NB4 (cell line): Measurements from ENCODE around the gene MRPS30.
A peak's percentile ranks its signal among the peaks of the same experiment; 100 is the strongest.

Source experiments
- DNase-seq: peaks from one replicate; pipeline ENCODE4 v3.0.0; 2010; ENCODE audit warnings: low read depth
- H3K4me3 ChIP-seq: one replicate; pipeline ENCODE4 v1.5.1; 2011; ENCODE audit warnings: mild to moderate bottlenecking, low read depth, low read length, moderate library complexity
- MYC ChIP-seq: IDR thresholded peaks from 2 replicates; pipeline ENCODE4 v1.6.1; 2011; ENCODE audit warnings: low read depth, low read length
- POLR2A ChIP-seq: IDR thresholded peaks from 2 replicates; pipeline ENCODE4 v1.6.1; 2011; ENCODE audit warnings: mild to moderate bottlenecking; ENCODE audit not compliant: insufficient read length; ENCODE audit errors: extremely low read depth
- TF ChIP-seq, protein P1 (sequence below): IDR thresholded peaks from one replicate; pipeline ENCODE4 v1.5.1; 2012; ENCODE audit warnings: low read depth, low read length
- TF ChIP-seq, protein P2 (sequence below): IDR thresholded peaks from 2 replicates; pipeline ENCODE4 v1.6.1; 2011; ENCODE audit warnings: low read depth, low read length

MRPS30 gene

DNA sequence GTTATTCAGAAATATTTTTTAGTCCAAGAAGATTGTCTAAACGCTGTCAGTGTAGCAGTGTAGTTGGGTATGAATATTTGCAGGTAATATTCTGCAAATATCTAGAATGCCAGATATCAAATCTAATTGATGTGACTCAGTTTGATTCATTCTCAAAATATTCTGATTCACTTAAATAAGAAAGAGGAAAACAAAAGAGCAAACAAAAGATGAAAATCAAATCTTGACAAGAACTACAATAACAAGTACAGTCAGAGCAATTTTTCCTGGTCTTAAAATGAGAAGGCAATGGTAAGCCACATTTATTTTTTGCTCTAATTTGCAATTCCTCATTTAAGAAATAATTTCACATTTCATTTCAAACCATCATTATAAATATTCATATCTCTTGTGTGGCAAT, 36.0 kb downstream of the MRPS30 start:
- TF ChIP-seq MYC = no peak
- TF ChIP-seq, protein P1, sequence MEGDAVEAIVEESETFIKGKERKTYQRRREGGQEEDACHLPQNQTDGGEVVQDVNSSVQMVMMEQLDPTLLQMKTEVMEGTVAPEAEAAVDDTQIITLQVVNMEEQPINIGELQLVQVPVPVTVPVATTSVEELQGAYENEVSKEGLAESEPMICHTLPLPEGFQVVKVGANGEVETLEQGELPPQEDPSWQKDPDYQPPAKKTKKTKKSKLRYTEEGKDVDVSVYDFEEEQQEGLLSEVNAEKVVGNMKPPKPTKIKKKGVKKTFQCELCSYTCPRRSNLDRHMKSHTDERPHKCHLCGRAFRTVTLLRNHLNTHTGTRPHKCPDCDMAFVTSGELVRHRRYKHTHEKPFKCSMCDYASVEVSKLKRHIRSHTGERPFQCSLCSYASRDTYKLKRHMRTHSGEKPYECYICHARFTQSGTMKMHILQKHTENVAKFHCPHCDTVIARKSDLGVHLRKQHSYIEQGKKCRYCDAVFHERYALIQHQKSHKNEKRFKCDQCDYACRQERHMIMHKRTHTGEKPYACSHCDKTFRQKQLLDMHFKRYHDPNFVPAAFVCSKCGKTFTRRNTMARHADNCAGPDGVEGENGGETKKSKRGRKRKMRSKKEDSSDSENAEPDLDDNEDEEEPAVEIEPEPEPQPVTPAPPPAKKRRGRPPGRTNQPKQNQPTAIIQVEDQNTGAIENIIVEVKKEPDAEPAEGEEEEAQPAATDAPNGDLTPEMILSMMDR = no peak
- no peak for DNase-seq
- no peak overlapping the region for H3K4me3 ChIP-seq

DNA sequence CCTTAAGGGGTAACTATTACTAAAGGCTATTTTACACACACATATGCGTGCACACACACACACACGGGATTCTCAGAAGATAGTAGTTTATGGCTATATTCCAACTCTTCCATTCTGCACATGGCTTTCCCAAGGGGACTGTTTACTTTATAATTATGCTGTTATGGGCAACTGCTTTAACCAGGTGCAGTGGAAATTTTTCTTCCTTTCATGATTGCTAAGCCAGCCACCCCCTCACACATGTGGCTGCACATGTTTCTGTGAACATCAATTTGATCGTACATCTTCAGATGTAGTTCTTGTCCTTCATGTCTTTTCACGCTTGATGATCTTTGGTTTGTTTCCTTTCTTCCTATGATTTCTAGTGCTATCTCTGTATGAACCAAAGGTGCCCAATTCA, 37.0 kb downstream of the MRPS30 start:
- no peak for TF ChIP-seq MYC
- DNase-seq = no peak
- no peak overlapping the region for H3K4me3 ChIP-seq

DNA sequence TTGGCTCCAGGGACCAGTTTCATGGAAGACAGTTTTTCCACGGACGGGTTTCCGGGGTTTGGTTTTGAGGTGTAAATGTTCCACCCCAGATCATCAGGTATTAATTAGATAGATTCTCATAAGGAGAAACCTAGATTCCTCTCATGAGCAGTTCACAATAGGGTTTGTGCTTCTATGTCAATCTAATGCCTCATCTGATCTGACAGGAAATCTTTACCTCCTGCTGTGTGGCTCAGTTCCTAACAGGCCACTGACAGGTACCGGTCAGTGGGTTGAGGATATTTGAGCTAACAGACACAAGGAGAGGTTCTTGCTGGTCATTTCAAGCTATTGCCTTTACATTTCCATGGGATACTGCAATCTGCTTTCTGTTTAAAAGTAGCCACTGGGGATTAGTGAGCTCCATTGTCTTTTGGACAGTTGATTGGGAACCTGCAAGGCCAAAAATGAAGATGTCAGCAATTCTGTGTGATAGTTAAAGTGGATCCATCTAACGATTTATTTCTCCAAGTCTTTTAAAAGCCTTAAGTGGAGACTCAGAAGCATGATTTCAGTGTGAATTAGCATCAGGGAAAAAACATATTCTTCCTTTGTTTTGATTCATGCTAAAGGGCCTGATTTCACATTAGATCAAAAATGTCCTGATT, 38.6 kb downstream of the MRPS30 start:
- no peak for TF ChIP-seq POLR2A
- TF ChIP-seq, protein P2, sequence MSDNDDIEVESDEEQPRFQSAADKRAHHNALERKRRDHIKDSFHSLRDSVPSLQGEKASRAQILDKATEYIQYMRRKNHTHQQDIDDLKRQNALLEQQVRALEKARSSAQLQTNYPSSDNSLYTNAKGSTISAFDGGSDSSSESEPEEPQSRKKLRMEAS = no peak
- TF ChIP-seq MYC = no peak
- TF ChIP-seq, protein P1 = no peak
- no peak for DNase-seq

DNA sequence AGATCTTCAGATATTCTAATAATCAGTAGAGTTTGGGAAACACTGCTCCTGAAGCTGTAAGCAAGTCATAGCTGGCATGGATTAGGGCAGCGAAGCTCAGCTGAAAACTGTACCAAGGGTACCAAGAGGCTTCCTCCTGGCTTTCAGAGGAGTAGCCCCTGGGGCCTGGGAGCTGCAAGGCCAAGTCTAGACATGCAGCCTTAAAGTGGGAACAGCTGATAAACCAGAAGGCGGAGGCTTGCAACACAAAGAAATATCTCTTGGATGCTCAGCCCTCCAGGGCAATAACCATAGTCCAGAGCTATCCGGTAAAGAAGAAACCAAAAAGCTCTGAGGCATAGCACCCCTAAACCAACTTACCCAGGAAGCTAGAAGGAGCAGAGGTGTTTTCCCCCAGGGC, 51.5 kb downstream of the MRPS30 start:
- DNase-seq = no peak
- TF ChIP-seq MYC (no peak), POLR2A (no peak)
- TF ChIP-seq, protein P2 = no peak
- no peak overlapping the region for H3K4me3 ChIP-seq

More for the DNA sequence above, 38.6 kb downstream of the MRPS30 start:
- H3K4me3 ChIP-seq = no peak overlapping the region

DNA sequence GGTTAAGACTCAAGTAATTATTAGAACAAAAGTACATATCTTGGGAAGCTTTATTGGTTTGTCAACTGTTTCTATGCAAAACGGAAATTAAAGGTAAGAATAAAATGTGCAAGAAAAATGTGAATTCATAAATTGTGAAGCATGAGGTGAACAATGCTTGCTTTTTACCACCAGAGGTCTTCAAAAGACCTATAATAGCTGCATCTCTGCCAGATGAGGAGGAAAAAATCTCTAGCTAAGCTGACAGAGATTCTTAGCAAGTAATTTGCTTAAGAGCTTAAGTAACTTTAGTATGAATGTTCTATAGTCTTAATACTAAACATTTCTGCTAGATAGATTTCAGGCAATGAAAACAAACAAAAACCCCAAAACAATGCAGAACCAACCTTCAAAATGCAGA, 54.1 kb downstream of the MRPS30 start:
- H3K4me3 ChIP-seq = no peak overlapping the region
- no peak for TF ChIP-seq POLR2A
- TF ChIP-seq, protein P2 = no peak
- TF ChIP-seq, protein P1 = peak; percentile 2
- peak; percentile 9 for DNase-seq
